ENCODE data around the gene CLDN17. TPM values are rescaled to one million over a fixed set of nuclear protein-coding genes. Genes with fewer than 3 reads are reported as not detected.

Gene CLDN17, protein sequence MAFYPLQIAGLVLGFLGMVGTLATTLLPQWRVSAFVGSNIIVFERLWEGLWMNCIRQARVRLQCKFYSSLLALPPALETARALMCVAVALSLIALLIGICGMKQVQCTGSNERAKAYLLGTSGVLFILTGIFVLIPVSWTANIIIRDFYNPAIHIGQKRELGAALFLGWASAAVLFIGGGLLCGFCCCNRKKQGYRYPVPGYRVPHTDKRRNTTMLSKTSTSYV
- not detected for total RNA-seq
- not detected for polyA plus RNA-seq
- long read RNA-seq, donor 1 = 0 reads
- long read RNA-seq, donor 2 = 0 reads
- long read RNA-seq, donor 3 = 0 reads
- long read RNA-seq, donor 4 = 0 reads
- long read RNA-seq, donor 5 = 0 reads
- long read RNA-seq, donor 6 = 0 reads
- long read RNA-seq, donor 7 = 0 reads
- long read RNA-seq, donor 8 = 0 reads
- long read RNA-seq, donor 9 = 0 reads
- long read RNA-seq, donor 10 = 0 reads

DNA sequence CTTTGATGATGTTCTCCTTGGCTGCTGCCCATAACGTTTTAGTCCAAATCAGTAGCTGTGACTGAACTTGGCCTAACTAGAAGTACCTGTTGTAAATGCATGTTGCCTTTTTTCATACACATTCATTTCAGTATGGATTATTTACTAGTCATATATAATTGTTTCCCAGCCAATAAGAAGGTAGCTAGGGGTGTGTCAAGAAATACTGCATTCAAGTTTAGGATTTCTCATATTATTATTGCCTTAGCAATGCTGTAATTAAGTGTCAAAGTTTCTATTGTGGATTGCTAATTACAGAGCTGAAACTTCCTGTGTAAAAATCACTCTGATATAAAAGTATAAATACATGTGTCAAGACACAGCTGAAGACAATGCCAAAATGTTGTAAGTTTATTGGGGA, at the start of gene CLDN17:
TSS of gene CLDN17 (minus strand) at position 101 of the 400 bp plus-strand sequence. CDS start 188 bp downstream, outside the sequence.
- no peak for DNase-seq
- 36 to 57% (median 55%) methylated on average over 1 of the region's 1 CpG for WGBS, 4 donors
- TF ChIP-seq, protein P1, sequence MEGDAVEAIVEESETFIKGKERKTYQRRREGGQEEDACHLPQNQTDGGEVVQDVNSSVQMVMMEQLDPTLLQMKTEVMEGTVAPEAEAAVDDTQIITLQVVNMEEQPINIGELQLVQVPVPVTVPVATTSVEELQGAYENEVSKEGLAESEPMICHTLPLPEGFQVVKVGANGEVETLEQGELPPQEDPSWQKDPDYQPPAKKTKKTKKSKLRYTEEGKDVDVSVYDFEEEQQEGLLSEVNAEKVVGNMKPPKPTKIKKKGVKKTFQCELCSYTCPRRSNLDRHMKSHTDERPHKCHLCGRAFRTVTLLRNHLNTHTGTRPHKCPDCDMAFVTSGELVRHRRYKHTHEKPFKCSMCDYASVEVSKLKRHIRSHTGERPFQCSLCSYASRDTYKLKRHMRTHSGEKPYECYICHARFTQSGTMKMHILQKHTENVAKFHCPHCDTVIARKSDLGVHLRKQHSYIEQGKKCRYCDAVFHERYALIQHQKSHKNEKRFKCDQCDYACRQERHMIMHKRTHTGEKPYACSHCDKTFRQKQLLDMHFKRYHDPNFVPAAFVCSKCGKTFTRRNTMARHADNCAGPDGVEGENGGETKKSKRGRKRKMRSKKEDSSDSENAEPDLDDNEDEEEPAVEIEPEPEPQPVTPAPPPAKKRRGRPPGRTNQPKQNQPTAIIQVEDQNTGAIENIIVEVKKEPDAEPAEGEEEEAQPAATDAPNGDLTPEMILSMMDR (IDR thresholded peaks at IDR 0.05) = no peak
- TF ChIP-seq POLR2A (IDR thresholded peaks at IDR 0.05) = no peak
- Histone ChIP-seq H3K4me1 (replicated peaks in 1 of 2) (no peaks in the 10 kb centered on the region), H3K27ac (no peak within 1 kb of the TSS), H3K9me3 (replicated peaks in 1 of 3) (no peaks in the 10 kb centered on the region), H3K4me3 (no peak within 1 kb of the TSS), H3K36me3 (replicated peaks in 1 of 2) (no peaks in the 10 kb centered on the region), H3K27me3 (no peaks in the 10 kb centered on the region)
- intact Hi-C loops (cut with DNase I) = no loop called here

DNA sequence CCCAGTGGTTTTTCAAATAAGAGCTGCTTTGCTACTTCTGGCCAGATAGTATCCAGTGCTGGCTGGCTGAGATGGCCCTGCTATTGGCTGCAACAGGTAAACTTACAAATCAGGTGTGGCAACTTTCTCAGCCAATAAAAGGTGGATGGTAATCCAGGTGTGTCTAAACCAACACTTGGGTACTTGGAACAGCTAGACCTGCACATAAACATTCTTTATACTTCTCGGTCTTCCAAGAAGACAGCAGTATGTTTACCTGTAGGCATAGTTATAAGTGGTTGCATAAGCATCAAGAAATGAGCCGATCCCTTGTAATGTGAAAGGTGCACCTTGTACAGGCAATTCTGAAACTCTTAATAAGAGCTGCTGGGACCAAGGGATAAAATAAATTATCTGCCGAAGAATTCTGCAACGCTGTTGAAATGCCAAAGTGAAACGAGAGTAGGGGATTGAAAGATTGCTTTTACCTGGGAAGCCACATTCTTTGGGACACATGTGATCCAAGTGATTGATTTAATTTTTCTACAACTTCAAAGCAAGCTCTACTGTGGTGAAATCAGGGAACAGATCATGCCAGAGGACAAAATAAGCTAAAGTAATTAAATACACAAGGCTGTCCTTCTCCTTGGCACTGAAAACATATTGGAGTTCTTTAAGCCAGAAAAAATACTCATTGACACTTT, 49.6 kb upstream of the CLDN17 start, which contains the start of gene CLDN8:
TSS of gene CLDN8 (minus strand) at position 57 of the 683 bp plus-strand sequence. CDS start 172 bp downstream, outside the sequence.
- DNase-seq = no peak
- Histone ChIP-seq H3K36me3 (replicated peaks in 1 of 2) (no peaks in the 10 kb centered on the region), H3K27ac (no peak within 1 kb of the TSS), H3K27me3 (no peaks in the 10 kb centered on the region), H3K9me3 (replicated peaks in 1 of 3) (no peaks in the 10 kb centered on the region), H3K4me3 (no peak within 1 kb of the TSS), H3K4me1 (replicated peaks in 1 of 2) (no peaks in the 10 kb centered on the region)
- no peak for TF ChIP-seq POLR2A (IDR thresholded peaks at IDR 0.05)
- TF ChIP-seq, protein P1 (IDR thresholded peaks at IDR 0.05) = no peak
- WGBS, 4 donors = 58 to 69% (median 63%) methylated on average over 5 of the region's 5 CpGs
- intact Hi-C loops (cut with DNase I) = no loop called here

DNA sequence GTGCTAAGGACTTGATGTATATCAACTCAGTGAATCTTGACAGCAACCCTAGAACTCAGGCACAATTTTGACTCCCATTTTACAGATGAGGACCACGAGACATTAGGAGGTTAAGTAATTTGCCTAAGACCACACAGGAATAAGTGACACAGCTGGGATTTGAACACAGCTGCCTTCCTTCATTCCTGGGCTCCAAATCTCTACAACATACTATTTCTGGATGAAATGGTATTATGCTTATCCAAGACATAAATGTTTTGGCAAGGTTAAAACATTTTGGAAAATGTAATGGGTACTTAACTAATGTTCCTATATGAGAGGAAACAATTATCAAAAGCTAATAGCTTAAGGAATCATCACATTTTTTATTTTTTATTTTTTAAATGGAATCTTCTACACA, 44.5 kb upstream of the CLDN17 start:
- WGBS, 4 donors = 28 to 46% (median 42%) methylated on average over 1 of the region's 1 CpG
- TF ChIP-seq POLR2A (IDR thresholded peaks at IDR 0.05) = no peak
- TF ChIP-seq, protein P1 (IDR thresholded peaks at IDR 0.05) = no peak

GRCh38 chr21:30209601-30210000, 43.0 kb upstream of the CLDN17 start:
- no peak for TF ChIP-seq POLR2A (IDR thresholded peaks at IDR 0.05)
- TF ChIP-seq, protein P1 (IDR thresholded peaks at IDR 0.05) = no peak
- intact Hi-C loops (cut with DNase I) = no loop called here
- no peaks in the 10 kb centered on the region for H3K27me3 ChIP-seq
- H3K36me3 ChIP-seq (replicated peaks in 1 of 2) = no peaks in the 10 kb centered on the region
- 59 to 77% (median 67%) methylated on average over 5 of the region's 5 CpGs for WGBS, 4 donors
- DNase-seq = no peak
- no peak overlapping the region for H3K4me3 ChIP-seq
- no peaks in the 10 kb centered on the region for H3K9me3 ChIP-seq (replicated peaks in 1 of 3)
- H3K4me1 ChIP-seq (replicated peaks in 1 of 2) = no peaks in the 10 kb centered on the region
- H3K27ac ChIP-seq = no peak overlapping the region

More for the DNA sequence above, 44.5 kb upstream of the CLDN17 start:
- H3K9me3 ChIP-seq (replicated peaks in 1 of 3) = no peaks in the 10 kb centered on the region
- intact Hi-C loops (cut with DNase I) = no loop called here
- H3K36me3 ChIP-seq (replicated peaks in 1 of 2) = no peaks in the 10 kb centered on the region
- no peaks in the 10 kb centered on the region for H3K27me3 ChIP-seq
- no peaks in the 10 kb centered on the region for H3K4me1 ChIP-seq (replicated peaks in 1 of 2)
- no peak overlapping the region for H3K4me3 ChIP-seq
- DNase-seq = no peak
- no peak overlapping the region for H3K27ac ChIP-seq

Data from adrenal gland (tissue), 19 donors.